H1 (cell line): ENCODE results near the gene APOL1. TPM values are rescaled to one million over a fixed set of nuclear protein-coding genes. Genes with fewer than 3 reads are reported as not detected.

Experiments
- NRF1 ChIP-seq: IDR thresholded peaks from 2 replicates; pipeline ENCODE4 v1.6.1; 2011; ENCODE audit warnings: mild to moderate bottlenecking, low read depth, low read length, improper control_type of control experiment
- PHF8 ChIP-seq: fragments of 200-600 bp; sonication (generic); conservative IDR thresholded peaks from 2 replicates; pipeline ENCODE4 v1.7.1; 2012; ENCODE audit warnings: low read depth, mild to moderate bottlenecking, inconsistent platforms, low read length, moderate library complexity
- POU5F1 ChIP-seq: IDR thresholded peaks from 2 replicates; pipeline ENCODE4 v1.6.1; 2011; ENCODE audit warnings: low read depth, mild to moderate bottlenecking, low read length, moderate library complexity
- RAD21 ChIP-seq, 2 experiments: IDR thresholded peaks in 1 of 2; conservative IDR thresholded peaks in 1 of 2; 2 replicates each; pipeline ENCODE4 v1.6.1; 2011; ENCODE audit warnings: low read depth in 2 of 2, low read length in 2 of 2, improper control_type of control experiment in 1 of 2, inconsistent platforms in 1 of 2, mild to moderate bottlenecking in 1 of 2, moderate library complexity in 1 of 2
- RFX5 ChIP-seq: IDR thresholded peaks from 2 replicates; pipeline ENCODE4 v1.6.1; 2011; ENCODE audit warnings: low read depth, low read length, improper control_type of control experiment, borderline replicate concordance
- SP1 ChIP-seq: IDR thresholded peaks from 2 replicates; pipeline ENCODE4 v1.6.1; 2011; ENCODE audit warnings: low read depth, low read length
- SRF ChIP-seq: IDR thresholded peaks from 2 replicates; pipeline ENCODE4 v1.6.1; 2011; ENCODE audit warnings: mild to moderate bottlenecking, low read depth, low read length, moderate library complexity
- polyA plus RNA-seq, 7 experiments: library from polyadenylated mRNA; depleted of rRNA in 3 of 7; stranded (reverse) in 5 of 7; unstranded in 2 of 7; fragments of >200 nt in 5 of 7; fragments of 200-250 nt in 2 of 7; gene quantifications; 1 replicate in 5 of 7; 2 replicates in 1 of 7; 4 replicates in 1 of 7; pipeline versions ENCODE4 v1.2.1 to v1.2.3, GENCODE V29; 2011 to 2013; ENCODE audit warnings: missing spikeins in 2 of 7, mixed read lengths in 2 of 7
- total RNA-seq: library from RNA; stranded (reverse); fragmentation: NEBNext Ultra II Directional; extraction: Animal tissue kit (Norgen Biotek cat#: 25700); gene quantifications from 2 replicates; pipeline ENCODE4 v1.2.1, GENCODE V29; 2021

APOL1 gene
- total and polyA plus RNA-seq, 2 of the 8 experiments (the other 6 are each of a cell fraction or from before 2014, with no cell fraction given) = not detected

GRCh38 chr22:36297568-36297967, 44.6 kb downstream of the APOL1 start (continued):
- TF ChIP-seq RAD21 (IDR thresholded peaks at IDR 0.05 in 1 of 2, conservative IDR thresholded peaks at IDR 0.05 in 1 of 2; ENCODE audit: low read depth in 2 of 2, low read length in 2 of 2) = no peak
- TF ChIP-seq RFX5 = no peak
- no peak for TF ChIP-seq SP1
- no peak for TF ChIP-seq SRF
- no peak for TF ChIP-seq POU5F1
- TF ChIP-seq PHF8 = no peak
- no peak for TF ChIP-seq NRF1
